Osteoblast (primary cell): ENCODE measurements around the gene NFRKB. TPM values are rescaled to one million over a fixed set of nuclear protein-coding genes. Genes with fewer than 3 reads are reported as not detected.

Source experiments
- DNase-seq: peaks from one replicate; pipeline ENCODE4 v3.0.0; 2011; ENCODE audit warnings: low spot score, mixed read lengths; ENCODE audit not compliant: insufficient read length; ENCODE audit errors: missing footprints
- H2AFZ ChIP-seq: 2 replicates; pipeline ENCODE4 v1.6.0; 2011; ENCODE audit warnings: mild to moderate bottlenecking, low read length
- H3K27ac ChIP-seq: 2 replicates; pipeline ENCODE4 v1.5.1; 2011; ENCODE audit warnings: mild to moderate bottlenecking, low read depth, low read length, moderate library complexity
- H3K27me3 ChIP-seq: 2 replicates; pipeline ENCODE4 v1.6.0; 2012; ENCODE audit warnings: mild to moderate bottlenecking, control low read depth, inconsistent platforms, low read length, moderate library complexity; ENCODE audit not compliant: insufficient read depth
- H3K36me3 ChIP-seq: 2 replicates; pipeline ENCODE4 v1.5.1; 2011; ENCODE audit warnings: mild to moderate bottlenecking, low read length, control low read depth, moderate library complexity; ENCODE audit not compliant: insufficient read depth
- H3K4me1 ChIP-seq: 2 replicates; pipeline ENCODE4 v1.5.1; 2011; ENCODE audit warnings: mild to moderate bottlenecking, low read length, control low read depth, moderate library complexity; ENCODE audit not compliant: insufficient read depth
- H3K4me2 ChIP-seq: 2 replicates; pipeline ENCODE4 v1.6.0; 2011; ENCODE audit warnings: mild to moderate bottlenecking, low read length; ENCODE audit not compliant: insufficient read depth
- H3K4me3 ChIP-seq: fragments of 200-600 bp; sonication (generic); 3 replicates; pipeline ENCODE4 v1.5.1; 2012; ENCODE audit warnings: mild to moderate bottlenecking, low read length, inconsistent platforms; ENCODE audit not compliant: insufficient read depth
- H3K79me2 ChIP-seq: 2 replicates; pipeline ENCODE4 v1.6.0; 2012; ENCODE audit warnings: mild to moderate bottlenecking, low read length, control low read depth, inconsistent platforms; ENCODE audit not compliant: insufficient read depth
- H3K9me3 ChIP-seq: 2 replicates; pipeline ENCODE4 v1.5.1; 2011; ENCODE audit warnings: low read depth, low read length, control low read depth
- H4K20me1 ChIP-seq: 2 replicates; pipeline ENCODE4 v1.6.0; 2012; ENCODE audit warnings: mild to moderate bottlenecking, low read length, control low read depth; ENCODE audit not compliant: insufficient read depth
- total RNA-seq: library from RNA; depleted of rRNA; stranded (reverse); fragments of >200 nt; gene quantifications from 2 replicates; pipeline ENCODE4 v1.2.3, GENCODE V29; 2012
- TF ChIP-seq, protein P1 (sequence below): IDR thresholded peaks from 2 replicates; pipeline ENCODE4 v1.5.1; 2011; ENCODE audit warnings: mild to moderate bottlenecking, low read depth, low read length, moderate library complexity; ENCODE audit errors: extremely low read depth

NFRKB gene
- total RNA-seq, 1 donor = 15.2 TPM

DNA sequence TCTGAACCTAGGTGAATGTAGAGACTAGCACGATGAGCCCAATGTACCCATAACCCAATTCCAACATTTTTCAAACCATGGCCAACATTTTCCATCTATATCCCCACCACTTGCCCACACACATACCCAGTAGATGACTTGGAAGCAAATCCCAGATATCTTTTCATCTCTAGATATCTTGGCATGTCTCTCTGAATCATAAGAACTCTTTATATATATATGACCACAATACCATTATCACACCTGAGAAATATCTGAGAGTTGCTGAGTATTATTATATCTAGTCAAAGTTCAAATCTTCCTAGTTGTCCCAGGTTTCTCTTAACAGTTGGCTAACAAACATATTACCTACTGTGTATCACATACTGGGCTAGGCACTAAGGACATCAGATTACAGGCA is 37.9 kb upstream of the NFRKB start:
- TF ChIP-seq, protein P1, sequence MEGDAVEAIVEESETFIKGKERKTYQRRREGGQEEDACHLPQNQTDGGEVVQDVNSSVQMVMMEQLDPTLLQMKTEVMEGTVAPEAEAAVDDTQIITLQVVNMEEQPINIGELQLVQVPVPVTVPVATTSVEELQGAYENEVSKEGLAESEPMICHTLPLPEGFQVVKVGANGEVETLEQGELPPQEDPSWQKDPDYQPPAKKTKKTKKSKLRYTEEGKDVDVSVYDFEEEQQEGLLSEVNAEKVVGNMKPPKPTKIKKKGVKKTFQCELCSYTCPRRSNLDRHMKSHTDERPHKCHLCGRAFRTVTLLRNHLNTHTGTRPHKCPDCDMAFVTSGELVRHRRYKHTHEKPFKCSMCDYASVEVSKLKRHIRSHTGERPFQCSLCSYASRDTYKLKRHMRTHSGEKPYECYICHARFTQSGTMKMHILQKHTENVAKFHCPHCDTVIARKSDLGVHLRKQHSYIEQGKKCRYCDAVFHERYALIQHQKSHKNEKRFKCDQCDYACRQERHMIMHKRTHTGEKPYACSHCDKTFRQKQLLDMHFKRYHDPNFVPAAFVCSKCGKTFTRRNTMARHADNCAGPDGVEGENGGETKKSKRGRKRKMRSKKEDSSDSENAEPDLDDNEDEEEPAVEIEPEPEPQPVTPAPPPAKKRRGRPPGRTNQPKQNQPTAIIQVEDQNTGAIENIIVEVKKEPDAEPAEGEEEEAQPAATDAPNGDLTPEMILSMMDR = no peak
- peaks cover 5% of the 10 kb centered on the region for H3K36me3 ChIP-seq
- no peak overlapping the region for H2AFZ ChIP-seq
- no peaks in the 10 kb centered on the region for H3K4me1 ChIP-seq
- H3K79me2 ChIP-seq = no peaks in the 10 kb centered on the region
- H3K27ac ChIP-seq = no peak overlapping the region
- H3K27me3 ChIP-seq = no peaks in the 10 kb centered on the region
- H3K9me3 ChIP-seq = no peaks in the 10 kb centered on the region
- H3K4me3 ChIP-seq = no peak overlapping the region
- H3K4me2 ChIP-seq = no peak overlapping the region
- H4K20me1 ChIP-seq = no peaks in the 10 kb centered on the region
- DNase-seq = no peak

DNA sequence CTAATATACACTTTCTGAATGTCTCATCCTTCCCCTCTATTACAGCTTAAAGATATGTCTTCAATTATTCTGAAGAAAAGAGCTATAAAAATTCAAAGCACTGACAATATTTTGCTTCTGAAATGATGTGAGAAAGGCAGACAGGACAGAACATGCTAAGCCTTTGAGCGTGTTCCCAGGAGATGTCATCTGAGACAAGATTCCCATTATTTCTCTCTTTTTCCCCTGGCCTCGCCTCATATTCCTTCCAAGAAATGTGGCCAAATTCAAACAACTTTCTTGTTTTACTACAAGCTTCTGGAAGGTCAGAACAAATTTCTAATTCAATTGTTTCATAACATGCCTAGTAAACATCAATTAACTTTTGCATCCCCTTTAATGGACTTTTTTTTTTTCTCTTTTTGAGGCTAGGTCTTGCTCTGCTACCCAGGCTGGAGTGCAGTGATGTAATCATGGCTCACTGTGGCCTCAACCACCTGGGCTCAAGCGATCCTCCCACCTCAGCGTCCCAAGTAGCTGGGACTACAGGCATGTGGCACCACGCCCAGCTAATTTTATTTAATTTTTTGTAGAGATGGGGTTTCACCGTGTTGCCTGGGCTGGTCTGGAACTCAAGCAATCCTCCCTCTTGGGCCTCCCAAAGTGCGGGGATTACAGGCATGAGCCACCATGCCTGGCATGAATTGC is 37.1 kb upstream of the NFRKB start:
- no peaks in the 10 kb centered on the region for H3K9me3 ChIP-seq
- H3K4me2 ChIP-seq = no peak overlapping the region
- H4K20me1 ChIP-seq = no peaks in the 10 kb centered on the region
- H3K4me3 ChIP-seq = no peak overlapping the region
- no peak overlapping the region for H2AFZ ChIP-seq
- H3K27ac ChIP-seq = no peak overlapping the region
- TF ChIP-seq, protein P1 = no peak
- H3K79me2 ChIP-seq = no peaks in the 10 kb centered on the region
- DNase-seq = no peak
- H3K27me3 ChIP-seq = no peaks in the 10 kb centered on the region
- peaks cover 5% of the 10 kb centered on the region for H3K36me3 ChIP-seq
- H3K4me1 ChIP-seq = no peaks in the 10 kb centered on the region

DNA sequence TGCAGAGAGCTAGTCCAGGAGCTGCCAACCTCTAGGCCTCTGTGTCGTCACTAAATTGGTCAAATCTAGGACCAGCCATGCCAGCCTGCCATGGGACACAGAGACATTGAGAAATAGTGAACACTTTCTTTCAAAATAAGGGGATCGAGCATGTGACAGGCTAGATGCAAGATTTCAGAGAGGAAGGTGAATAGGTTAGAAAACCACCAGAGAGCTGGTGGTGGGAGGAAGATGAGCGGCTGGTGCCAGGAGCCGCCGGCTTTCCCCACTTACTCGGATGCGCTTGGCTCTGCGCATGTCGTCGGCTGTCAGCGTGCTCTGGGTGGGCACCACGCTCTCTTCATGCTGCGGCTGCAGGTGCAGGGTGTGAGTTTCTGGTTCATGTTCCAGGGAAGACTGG is 35.4 kb upstream of the NFRKB start:
- no peaks in the 10 kb centered on the region for H3K79me2 ChIP-seq
- TF ChIP-seq, protein P1 = no peak
- no peak overlapping the region for H3K4me2 ChIP-seq
- no peaks in the 10 kb centered on the region for H4K20me1 ChIP-seq
- no peaks in the 10 kb centered on the region for H3K27me3 ChIP-seq
- no peaks in the 10 kb centered on the region for H3K9me3 ChIP-seq
- no peak overlapping the region for H3K27ac ChIP-seq
- H3K4me1 ChIP-seq = no peaks in the 10 kb centered on the region
- DNase-seq = no peak
- H3K4me3 ChIP-seq = no peak overlapping the region
- H3K36me3 ChIP-seq = peaks cover 5% of the 10 kb centered on the region
- H2AFZ ChIP-seq = no peak overlapping the region

DNA sequence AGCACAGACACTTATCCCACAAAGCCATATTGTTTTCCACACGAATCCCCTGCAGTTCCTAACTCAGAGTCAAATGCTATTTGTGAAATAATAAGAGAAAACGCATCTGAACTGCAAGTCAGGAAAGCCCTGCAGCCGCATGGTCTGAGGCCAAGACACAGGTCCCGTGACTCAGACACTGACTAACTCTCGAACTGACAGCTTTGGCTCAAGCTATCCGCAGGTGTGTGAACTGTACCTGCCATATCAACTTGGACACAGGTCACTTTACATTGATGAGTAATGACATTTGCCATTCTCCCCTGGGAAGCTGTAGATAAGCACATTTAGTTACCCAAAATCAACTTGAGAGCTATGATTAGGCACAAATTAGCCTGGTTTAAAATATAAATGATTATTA is 34.9 kb upstream of the NFRKB start:
- Histone ChIP-seq H3K27me3 (no peaks in the 10 kb centered on the region), H3K36me3 (peaks cover 5% of the 10 kb centered on the region), H3K79me2 (no peaks in the 10 kb centered on the region), H4K20me1 (no peaks in the 10 kb centered on the region), H3K4me2 (no peak overlapping the region), H3K4me1 (no peaks in the 10 kb centered on the region), H3K9me3 (no peaks in the 10 kb centered on the region), H3K4me3 (no peak overlapping the region), H2AFZ (no peak overlapping the region), H3K27ac (no peak overlapping the region)
- no peak for DNase-seq
- TF ChIP-seq, protein P1 = no peak
